T-helper 17 cell (primary cell): ENCODE measurements around the gene PUDP. TPM values are rescaled to one million over a fixed set of nuclear protein-coding genes. Genes with fewer than 3 reads are reported as not detected.
"Not testable (repeated sequence)": the region's sequence is repeated elsewhere in the genome, so short reads cannot be mapped to it uniquely, and the experiment has no call there.

ENCODE experiments used
- ATAC-seq: fragments of 150-1000 bp; cut with Tn5 transposase; 2 replicates; pipeline ENCODE4 v1.10.0; 2021; ENCODE audit warnings: mild to moderate bottlenecking, moderate library complexity
- DNase-seq, 3 donors: peaks; one replicate each; pipeline versions ENCODE4 v3.0.0 to v3.0.0-alpha.2; 2020 to 2021
- H3K9me3 ChIP-seq: one replicate; pipeline ENCODE4 v1.7.0; 2013; ENCODE audit warnings: low read length, mild to moderate bottlenecking; ENCODE audit not compliant: control insufficient read depth, poor library complexity, severe bottlenecking
- H3K27ac Mint-ChIP-seq: one replicate; pipeline ENCODE4 v1.8.0; 2022; ENCODE audit warnings: mild to moderate bottlenecking, moderate library complexity, mixed read lengths
- H3K27me3 Mint-ChIP-seq: one replicate; pipeline ENCODE4 v1.8.0; 2022; ENCODE audit warnings: mixed read lengths
- H3K36me3 Mint-ChIP-seq: one replicate; pipeline ENCODE4 v1.8.0; 2022; ENCODE audit warnings: low read depth, mixed read lengths
- H3K4me1 Mint-ChIP-seq: one replicate; pipeline ENCODE4 v1.8.0; 2022; ENCODE audit warnings: mild to moderate bottlenecking, mixed read lengths
- H3K4me3 Mint-ChIP-seq: one replicate; pipeline ENCODE4 v1.8.0; 2022; ENCODE audit warnings: mild to moderate bottlenecking, moderate library complexity, mixed read lengths
- total RNA-seq, 4 donors: library from RNA in 2 of 4; stranded (reverse) in 2 of 4; gene quantifications; one replicate each; pipeline ENCODE4 v1.2.3 and lab custom pipeline; 2022 to 2026

Gene PUDP
- total RNA-seq, 2 donors from 2014 or later: 7.4 to 8.4 TPM

DNA sequence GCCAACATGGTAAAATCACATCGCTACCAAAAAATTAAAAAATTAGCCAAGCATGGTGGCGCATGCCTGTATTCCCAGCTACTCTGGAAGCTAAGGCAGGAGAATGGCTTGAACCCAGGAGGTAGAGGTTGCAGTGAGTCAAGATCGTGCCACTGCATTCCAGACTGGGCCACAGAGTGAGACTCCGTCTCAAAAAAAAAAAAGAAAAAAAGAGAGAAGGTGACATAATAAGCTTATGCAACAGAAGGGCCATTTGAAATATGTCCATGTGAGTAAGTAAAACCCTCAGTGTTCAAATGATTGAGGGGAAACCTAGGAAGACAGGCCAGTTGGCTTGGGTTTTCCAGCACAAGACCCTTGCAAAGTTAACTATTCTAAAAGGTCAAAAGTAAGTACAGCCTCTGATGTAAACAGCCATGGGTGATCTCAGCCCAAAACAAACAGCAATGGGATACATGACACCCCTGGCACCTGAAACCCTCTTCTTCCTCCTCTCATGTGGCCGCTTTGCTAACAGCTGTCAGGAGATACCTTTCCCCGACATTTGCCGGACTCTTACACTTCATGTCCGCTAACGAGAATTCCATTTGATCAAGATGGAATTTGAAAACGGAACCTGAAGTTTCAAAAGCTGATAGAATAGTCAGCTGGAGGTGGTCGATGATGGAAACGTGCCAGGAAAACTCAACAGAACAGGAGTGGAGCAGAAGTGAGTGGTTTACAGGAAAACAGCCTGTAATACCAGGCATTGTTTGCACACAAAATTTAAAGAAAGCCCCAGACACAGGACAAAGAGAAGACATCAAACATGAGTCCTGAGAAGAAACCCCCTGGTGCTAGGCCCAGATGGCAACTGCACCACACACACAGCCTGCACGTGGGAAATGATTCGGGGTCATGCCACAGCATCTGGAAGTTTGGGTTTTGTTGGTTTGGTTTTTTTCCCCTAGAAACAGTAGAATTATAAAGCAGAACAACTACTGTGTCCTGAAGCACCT is 93.4 kb downstream of the PUDP start:
- no peaks in the 10 kb centered on the region for H3K27me3 Mint-ChIP-seq
- ATAC-seq (no peak), DNase-seq (no peak)
- peaks cover 2% of the 10 kb centered on the region for H3K36me3 Mint-ChIP-seq
- H3K27ac Mint-ChIP-seq: no peak overlapping the region
- no peak overlapping the region for H3K4me3 Mint-ChIP-seq
- H3K9me3 ChIP-seq: no peaks in the 10 kb centered on the region
- peaks cover 6% of the 10 kb centered on the region for H3K4me1 Mint-ChIP-seq

DNA sequence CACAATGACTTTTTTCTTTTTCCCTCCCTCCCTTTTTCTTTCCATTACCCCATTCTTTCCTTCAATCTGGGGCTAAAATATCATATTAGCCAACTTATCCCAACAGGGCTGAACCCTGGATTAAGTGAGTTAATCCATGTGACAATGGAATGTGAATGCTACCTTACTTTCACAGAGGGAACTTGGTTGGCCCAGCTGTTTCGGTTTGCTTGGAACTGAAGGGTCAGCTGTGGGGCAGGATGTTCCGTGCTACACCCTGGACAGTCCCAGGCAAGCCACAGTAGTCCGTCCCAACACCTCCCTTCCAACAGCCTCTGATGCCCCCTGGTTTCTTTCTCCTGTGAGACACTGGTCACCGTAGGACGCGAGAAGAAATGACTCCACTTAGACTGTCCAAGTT is 95.4 kb downstream of the PUDP start:
- DNase-seq (no peak), ATAC-seq (no peak)
- Mint-ChIP-seq H3K27me3 (no peaks in the 10 kb centered on the region), H3K4me3 (no peak overlapping the region), H3K4me1 (no peaks in the 10 kb centered on the region), H3K36me3 (no peaks in the 10 kb centered on the region), H3K27ac (no peak overlapping the region)
- H3K9me3 ChIP-seq: no peaks in the 10 kb centered on the region

DNA sequence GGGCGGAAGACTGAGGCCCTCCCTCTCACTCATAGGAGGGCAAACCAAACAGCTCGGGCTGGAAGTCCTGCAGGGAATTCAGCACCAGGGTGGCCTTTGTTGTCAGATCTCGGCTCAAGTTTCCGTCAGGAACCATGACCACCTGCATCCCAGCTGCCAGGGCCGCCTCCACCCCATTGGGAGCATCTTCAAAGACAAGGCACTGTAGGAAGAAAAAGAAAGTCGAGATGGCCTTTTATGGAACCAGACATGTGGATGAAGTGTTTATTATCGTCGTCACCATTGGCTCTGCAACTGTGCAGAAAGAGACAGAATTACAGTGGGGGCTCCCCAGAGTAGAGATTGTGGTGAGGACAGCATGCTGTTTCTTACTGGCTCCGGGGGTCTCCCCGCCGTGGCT is 97.7 kb downstream of the PUDP start:
- DNase-seq: no peak

DNA sequence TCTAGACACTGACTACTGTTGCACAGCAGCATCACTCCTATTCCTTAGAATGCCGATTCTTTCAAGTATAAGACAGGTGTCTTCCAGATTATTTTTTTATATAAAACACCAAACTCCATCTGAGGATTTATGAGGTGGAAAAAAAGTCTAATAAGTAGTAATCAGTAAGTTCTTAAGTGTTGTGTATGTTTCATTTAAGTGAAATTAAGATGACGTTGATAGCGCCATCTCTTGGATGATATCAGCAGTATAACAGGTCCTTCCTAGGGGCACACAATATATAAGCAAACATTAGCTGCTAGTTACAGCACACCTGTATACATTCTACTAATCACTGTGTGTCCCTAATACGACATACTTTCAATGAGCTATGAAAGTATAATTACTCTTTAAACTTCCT is 100.0 kb downstream of the PUDP start:
- no peak for ATAC-seq
- no peaks in the 10 kb centered on the region for H3K9me3 ChIP-seq
- Mint-ChIP-seq H3K27ac (no peak overlapping the region), H3K27me3 (no peaks in the 10 kb centered on the region), H3K4me1 (peaks cover 2% of the 10 kb centered on the region), H3K36me3 (peaks cover 2% of the 10 kb centered on the region), H3K4me3 (no peak overlapping the region)
- DNase-seq: no peak

More for the DNA sequence above, 97.7 kb downstream of the PUDP start:
- no peaks in the 10 kb centered on the region for H3K4me1 Mint-ChIP-seq
- H3K27ac Mint-ChIP-seq: no peak overlapping the region
- H3K27me3 Mint-ChIP-seq: no peaks in the 10 kb centered on the region
- peaks cover 2% of the 10 kb centered on the region for H3K36me3 Mint-ChIP-seq
- no peak for ATAC-seq
- H3K9me3 ChIP-seq: no peaks in the 10 kb centered on the region
- H3K4me3 Mint-ChIP-seq: no peak overlapping the region

DNA sequence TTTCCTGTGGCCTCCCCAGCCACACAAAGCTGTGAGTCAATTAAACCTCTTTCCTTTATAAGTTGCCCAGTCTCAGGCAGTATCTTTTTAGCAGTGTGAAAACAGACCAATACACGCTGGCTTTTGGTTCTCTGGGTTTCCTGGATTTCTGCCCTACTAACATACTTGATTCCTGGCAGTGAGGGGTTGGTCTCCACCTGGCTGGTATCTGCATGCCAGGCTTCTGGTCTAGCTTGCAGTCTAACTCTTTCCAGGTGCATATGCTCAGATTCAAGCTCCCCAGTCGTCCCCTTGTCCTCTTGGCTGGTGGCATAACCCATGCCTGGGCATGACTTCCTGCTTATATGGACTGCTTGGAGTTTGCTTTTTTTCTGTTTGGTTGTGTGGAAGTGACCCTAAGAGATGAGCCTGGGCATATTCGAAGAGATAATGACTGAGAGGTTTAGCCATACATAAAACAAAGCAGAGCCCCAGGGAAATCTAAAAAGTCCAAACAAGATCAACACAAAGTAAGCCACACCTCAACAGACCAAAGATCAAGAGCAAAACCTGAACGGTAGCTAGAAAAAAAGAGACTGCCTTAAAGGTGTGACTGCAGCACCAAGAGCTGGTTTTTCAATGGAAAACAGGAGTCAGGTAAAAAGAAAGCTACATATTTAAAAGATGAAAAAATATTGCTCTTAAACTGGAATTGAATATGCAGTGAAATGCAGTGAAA is 102.6 kb downstream of the PUDP start:
- DNase-seq (no peak), ATAC-seq (no peak)
- no peak overlapping the region for H3K4me3 Mint-ChIP-seq
- peaks cover 2% of the 10 kb centered on the region for H3K4me1 Mint-ChIP-seq
- H3K27ac Mint-ChIP-seq: no peak overlapping the region
- peaks cover 2% of the 10 kb centered on the region for H3K36me3 Mint-ChIP-seq
- no peaks in the 10 kb centered on the region for H3K27me3 Mint-ChIP-seq
- H3K9me3 ChIP-seq: no peaks in the 10 kb centered on the region

DNA sequence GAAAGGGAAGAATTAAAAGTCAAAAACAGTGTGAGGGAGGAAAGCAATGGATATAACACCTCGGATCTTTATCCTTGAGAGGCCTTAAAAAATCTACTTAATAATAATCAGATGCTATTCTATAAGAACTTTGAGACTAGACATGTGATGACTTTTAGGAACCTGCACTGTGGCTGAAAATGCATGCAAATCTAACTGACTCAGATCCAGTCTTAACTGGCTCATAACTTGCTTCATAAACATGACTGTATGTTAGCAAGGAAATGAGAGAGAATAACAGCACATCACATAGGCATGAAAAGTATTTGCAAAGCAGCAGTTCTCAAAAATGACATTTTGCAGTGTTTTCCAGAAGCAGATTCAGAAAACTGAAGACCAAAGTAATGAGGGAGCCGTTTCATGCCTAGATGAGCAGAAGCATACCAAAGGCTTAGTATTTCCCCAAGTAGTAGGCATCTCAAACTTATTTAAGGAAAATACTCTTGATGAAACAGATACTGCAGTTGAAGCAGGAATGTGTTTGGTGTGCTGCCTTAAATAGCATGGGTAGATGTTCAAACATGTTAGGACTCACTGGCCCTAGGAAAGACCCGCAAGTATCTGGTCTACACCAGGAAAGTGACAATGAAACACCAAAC is 104.0 kb downstream of the PUDP start:
- DNase-seq, H3K4me1 Mint-ChIP-seq, H3K9me3 ChIP-seq, H3K36me3 Mint-ChIP-seq, H3K27me3 Mint-ChIP-seq, ATAC-seq, H3K4me3 Mint-ChIP-seq, H3K27ac Mint-ChIP-seq: not testable (repeated sequence)

DNA sequence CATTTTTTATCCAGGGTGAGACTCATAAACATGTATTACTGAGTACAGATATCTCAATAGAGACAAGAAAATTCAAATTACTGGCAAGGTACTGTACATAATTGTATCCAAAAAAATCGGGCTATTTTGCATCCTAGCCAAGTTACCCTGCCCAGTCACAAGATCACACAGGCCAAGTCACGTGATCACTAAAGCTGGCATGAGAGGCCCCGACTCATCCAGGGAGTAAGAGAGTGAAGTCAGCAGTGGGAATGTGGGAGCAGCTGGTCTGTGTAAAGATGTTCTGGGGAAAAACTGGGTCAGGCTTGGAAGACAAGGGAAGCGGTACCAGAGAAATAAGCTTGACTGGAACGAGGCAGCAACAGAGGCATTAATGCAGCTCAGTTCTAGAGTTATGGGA is 119.7 kb downstream of the PUDP start:
- H3K27ac Mint-ChIP-seq: no peak overlapping the region
- no peaks in the 10 kb centered on the region for H3K4me1 Mint-ChIP-seq

DNA sequence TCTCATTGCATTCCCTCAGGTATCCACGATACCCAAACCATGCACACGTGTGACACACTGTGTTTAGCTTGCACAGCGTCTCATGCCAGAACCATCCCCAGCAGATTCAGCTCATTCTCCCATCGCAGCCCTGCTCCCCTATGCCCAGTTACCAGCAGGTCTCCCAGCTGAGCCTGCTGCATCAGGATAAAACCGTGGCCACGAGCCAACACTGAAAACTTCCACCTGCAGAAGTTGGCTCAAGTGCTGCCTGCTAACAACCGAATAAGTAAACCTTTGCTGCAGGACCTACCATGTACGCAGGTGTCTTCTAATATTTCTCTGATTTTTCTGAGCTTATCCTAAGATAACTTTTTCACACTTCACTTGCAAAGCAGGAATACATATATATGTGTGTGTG is 120.9 kb downstream of the PUDP start:
- no peaks in the 10 kb centered on the region for H3K36me3 Mint-ChIP-seq
- ATAC-seq (no peak), DNase-seq (no peak)
- no peak overlapping the region for H3K4me3 Mint-ChIP-seq
- H3K9me3 ChIP-seq: no peaks in the 10 kb centered on the region
- no peak overlapping the region for H3K27ac Mint-ChIP-seq
- no peaks in the 10 kb centered on the region for H3K27me3 Mint-ChIP-seq
- H3K4me1 Mint-ChIP-seq: no peaks in the 10 kb centered on the region

More for the DNA sequence above, 119.7 kb downstream of the PUDP start:
- ATAC-seq: no peak
- H3K27me3 Mint-ChIP-seq: no peaks in the 10 kb centered on the region
- no peak overlapping the region for H3K4me3 Mint-ChIP-seq
- DNase-seq: no peak
- no peaks in the 10 kb centered on the region for H3K9me3 ChIP-seq
- no peaks in the 10 kb centered on the region for H3K36me3 Mint-ChIP-seq

DNA sequence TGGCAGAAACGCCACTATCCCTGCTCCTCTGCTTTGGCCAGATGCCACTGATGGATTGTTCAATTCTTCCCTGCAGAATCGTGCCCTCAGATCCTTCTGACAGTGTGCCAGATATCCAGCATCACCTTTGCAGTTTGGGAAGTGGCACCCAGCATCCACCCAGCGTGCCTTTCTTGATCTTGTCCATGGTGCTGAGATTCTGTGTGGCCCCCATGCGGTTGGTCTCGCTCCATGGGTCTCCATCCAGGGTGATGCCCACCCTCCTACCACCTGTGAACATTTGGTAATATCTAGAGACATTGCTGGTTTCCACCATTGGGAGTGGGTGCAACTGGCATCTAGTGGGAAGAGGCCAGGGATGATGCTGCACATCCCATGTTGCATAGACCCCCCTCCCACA is 121.6 kb downstream of the PUDP start:
- not testable (repeated sequence) for H3K36me3 Mint-ChIP-seq, H3K4me1 Mint-ChIP-seq, H3K9me3 ChIP-seq, H3K4me3 Mint-ChIP-seq, ATAC-seq, H3K27me3 Mint-ChIP-seq, H3K27ac Mint-ChIP-seq, DNase-seq

DNA sequence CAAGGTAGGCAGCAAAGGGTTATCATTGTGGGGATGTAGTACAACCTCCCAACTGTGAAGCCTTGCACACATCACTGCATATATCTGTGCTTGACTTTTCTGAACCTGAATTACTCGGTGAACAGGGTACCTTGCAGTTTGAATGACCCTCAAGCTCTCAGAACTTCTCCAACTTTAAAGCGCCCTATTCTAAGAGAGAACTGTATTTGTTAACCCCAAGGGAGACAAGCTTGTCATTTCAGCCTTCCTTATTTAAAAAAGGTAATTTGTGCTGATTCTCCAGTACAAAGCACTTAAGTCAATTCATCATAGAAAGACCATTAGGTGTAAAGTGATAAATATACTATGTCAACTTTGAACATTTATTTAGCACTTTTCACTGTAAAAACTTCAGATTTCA is 122.5 kb downstream of the PUDP start:
- Mint-ChIP-seq H3K27ac (no peak overlapping the region), H3K4me1 (no peaks in the 10 kb centered on the region), H3K4me3 (no peak overlapping the region), H3K27me3 (no peaks in the 10 kb centered on the region), H3K36me3 (no peaks in the 10 kb centered on the region)
- no peaks in the 10 kb centered on the region for H3K9me3 ChIP-seq
- ATAC-seq (no peak), DNase-seq (no peak)

DNA sequence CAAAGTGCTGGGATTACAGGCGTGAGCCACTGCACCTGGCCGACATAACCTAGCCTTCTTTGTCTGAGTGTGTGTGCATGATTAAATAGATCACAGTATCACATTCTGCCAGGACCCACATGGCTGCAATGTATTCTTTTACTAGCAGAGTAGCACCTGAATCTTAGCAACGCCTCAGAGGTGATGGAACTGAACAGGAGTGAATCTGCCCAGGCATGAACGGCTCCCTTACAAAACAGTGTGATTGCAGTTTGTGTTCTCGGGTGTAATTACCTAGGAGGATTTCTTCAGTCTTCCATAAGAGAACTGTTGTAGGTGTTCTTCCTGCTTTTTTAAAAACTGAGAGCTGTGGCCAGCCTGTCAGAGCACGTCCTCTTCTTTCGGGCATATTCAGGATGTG is 123.1 kb downstream of the PUDP start:
- no peaks in the 10 kb centered on the region for H3K4me1 Mint-ChIP-seq
- H3K36me3 Mint-ChIP-seq: peaks cover 1% of the 10 kb centered on the region
- ATAC-seq (no peak), DNase-seq (no peak)
- H3K4me3 Mint-ChIP-seq: no peak overlapping the region
- H3K27me3 Mint-ChIP-seq: no peaks in the 10 kb centered on the region
- H3K27ac Mint-ChIP-seq: no peak overlapping the region
- no peaks in the 10 kb centered on the region for H3K9me3 ChIP-seq

DNA sequence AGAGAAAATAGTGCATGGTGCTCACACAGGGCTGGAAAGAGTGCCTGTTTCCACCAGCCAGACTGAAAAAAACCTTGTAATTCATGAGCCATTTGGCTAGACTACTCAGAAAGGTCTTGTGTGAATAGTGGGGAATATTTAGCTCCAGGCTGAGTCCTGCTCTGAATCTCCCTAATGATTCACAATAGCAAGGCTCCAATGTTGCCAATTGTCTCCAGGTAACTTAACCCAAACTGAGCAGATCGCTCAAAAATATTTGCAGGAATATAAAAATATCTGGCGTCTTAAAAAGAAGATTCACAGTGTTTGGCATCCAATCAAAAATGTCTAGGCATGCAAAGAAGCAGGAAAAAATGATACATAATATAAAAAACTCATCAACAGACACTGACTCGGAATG is 125.0 kb downstream of the PUDP start:
- not testable (repeated sequence) for H3K9me3 ChIP-seq, H3K27me3 Mint-ChIP-seq, DNase-seq, H3K4me3 Mint-ChIP-seq, H3K4me1 Mint-ChIP-seq, H3K36me3 Mint-ChIP-seq, H3K27ac Mint-ChIP-seq, ATAC-seq

DNA sequence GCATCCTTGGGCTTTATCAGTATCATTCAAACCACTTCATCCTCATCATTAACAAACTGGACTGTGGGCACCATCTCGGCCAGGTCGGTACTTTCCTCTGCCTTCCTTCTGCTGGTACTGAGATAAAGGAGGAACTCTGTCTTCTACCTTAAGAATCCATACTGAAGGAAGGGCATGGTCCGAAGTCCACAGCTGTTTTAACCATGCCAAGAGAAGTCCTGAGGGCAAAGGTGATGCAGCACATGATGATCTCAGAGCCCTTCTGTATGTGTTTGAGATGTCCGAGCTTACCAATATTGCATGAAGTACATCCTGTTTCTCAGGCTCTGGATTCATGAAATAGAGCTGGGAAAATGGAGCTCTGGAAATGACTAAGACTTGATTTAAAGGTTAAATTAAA is 126.0 kb downstream of the PUDP start:
- H3K9me3 ChIP-seq: no peaks in the 10 kb centered on the region
- H3K4me1 Mint-ChIP-seq: no peaks in the 10 kb centered on the region
- H3K36me3 Mint-ChIP-seq: peaks cover 3% of the 10 kb centered on the region
- no peak for ATAC-seq
- H3K27ac Mint-ChIP-seq: no peak overlapping the region
- DNase-seq: no peak
- no peaks in the 10 kb centered on the region for H3K27me3 Mint-ChIP-seq
- H3K4me3 Mint-ChIP-seq: no peak overlapping the region
